Activated CD4-positive, alpha-beta T cell treated with anti-CD3 and anti-CD28 coated beads, Interleukin-2, amount 50 U/mL, for 48 hours (primary cell): ENCODE data around the gene IFI6.
"Not testable (repeated sequence)": the region's sequence is repeated elsewhere in the genome, so short reads cannot be mapped to it uniquely, and the experiment has no call there.

ENCODE experiments used
- DNase-seq, 2 experiments: peaks; one replicate each; pipeline ENCODE4 v3.0.0-alpha.2; 2020

Gene IFI6

DNA sequence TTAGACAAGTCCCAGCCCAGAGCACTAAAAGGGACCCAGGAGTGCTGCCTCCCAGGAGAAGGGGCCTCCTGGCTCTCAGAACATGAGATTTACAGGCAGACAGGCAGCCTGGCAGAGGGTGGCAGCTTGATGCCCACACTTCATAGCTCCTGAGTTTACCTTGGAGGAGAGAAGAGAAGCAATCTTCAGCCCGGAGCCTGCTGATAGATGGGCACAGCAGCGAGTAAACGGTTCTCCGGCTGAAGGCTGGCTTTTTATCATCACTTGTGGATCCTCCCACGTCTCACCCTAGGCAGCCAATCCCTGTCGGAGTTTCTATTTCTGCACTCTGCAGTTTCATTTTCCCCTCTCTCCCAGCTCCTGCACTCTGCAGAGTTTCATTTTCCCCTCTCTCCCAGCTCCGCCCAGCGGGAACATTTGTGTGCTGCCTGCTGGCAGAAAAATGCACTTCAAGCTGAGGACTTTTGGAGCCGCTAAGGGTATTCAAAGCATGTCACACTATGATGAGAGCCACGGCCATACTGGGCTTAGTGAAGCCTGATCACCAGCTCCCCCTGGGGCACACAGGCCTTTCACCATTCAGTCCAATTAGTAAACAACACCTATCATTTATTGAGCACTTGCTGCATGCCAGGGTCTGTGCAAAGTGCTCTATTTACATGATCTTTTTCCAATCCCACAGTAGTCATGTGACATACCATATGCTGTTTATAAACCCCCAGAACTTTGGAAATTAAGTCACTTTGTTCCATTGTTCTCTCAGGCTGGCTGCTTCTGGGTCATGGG lies at the start of gene IFI6:
TSS of gene IFI6 (minus strand) at position 229 of the 786 bp plus-strand sequence. CDS start 2,878 bp downstream, outside the sequence.
- peak; percentile 66 to 78 for DNase-seq

DNA sequence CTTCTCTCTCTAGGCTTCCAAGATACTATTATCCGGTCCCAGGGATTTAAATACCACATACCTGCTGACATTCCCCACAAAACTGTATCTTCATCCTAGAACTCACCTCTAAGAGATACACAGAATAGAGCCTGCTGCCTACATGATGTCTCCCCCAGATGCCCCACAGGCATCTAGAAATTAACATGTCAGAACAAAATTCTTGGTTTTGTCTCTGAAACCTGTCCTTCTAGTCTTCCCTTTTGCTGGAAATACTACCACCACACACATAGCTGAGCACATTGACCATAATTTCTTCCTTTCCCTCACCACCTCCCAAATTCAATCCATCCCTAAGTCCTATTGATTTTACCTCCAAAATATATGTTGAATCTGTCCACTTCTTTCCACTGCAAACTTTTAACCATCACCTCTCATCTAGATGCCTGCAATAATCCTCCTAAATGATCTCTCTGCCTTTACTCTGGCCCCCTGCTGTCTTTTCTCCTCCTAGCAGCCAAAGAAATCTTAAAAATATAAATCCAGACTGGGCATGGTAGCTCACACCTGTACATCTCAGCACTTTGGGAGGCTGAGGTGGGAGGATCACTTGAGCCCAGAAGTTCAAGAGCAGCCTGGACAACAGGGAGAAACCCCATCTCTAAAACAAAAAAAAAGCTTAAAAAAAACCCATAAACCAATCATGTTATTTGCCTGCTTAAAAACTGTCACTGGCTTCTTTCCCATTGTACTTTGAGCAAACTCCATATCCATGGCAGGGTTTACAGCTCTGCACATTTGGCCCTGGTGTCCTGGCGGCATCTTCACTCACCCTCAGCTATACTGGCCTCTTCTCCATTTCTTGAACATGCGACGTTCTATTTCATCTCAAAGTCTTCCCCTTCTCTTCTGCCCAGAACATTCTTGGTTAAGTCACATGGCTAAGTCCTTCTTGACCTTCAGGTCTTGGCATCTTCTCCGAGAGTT lies 47.6 kb upstream of the IFI6 start:
- no peak for DNase-seq

- DNase-seq = no peak
These were observed 44.4 kb upstream of the IFI6 start for GRCh38 chr1:27716262-27716895.

DNA sequence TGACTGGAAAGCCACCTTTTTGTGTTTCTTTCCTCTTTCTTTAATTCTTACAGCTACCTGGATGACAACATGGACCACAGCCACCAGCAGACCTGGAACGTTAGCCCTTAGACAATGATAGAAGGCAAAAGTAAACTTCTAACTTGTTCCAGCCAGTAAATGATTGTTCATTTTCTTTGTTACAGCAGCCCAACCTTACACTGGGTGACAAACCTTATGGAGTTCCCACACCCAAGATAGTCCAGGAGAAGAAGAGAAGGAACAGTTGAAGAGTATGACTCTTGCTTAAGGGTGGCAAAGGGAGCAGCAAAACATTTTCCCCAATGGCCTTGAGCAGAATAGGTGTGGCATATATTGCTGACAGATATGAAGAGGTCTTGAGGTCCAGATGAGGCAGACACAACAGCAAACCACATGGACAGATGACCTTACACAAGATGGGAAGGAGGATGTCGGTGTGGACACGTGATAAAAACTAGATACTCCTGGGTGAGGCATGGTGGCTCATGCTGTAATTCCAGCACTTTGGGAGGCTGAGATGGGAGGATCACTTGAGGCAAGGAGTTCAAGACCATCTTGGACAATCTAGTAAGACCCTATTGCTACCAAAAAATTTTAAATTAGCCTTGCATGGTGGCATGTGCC lies 42.0 kb upstream of the IFI6 start:
- no peak for DNase-seq

DNA sequence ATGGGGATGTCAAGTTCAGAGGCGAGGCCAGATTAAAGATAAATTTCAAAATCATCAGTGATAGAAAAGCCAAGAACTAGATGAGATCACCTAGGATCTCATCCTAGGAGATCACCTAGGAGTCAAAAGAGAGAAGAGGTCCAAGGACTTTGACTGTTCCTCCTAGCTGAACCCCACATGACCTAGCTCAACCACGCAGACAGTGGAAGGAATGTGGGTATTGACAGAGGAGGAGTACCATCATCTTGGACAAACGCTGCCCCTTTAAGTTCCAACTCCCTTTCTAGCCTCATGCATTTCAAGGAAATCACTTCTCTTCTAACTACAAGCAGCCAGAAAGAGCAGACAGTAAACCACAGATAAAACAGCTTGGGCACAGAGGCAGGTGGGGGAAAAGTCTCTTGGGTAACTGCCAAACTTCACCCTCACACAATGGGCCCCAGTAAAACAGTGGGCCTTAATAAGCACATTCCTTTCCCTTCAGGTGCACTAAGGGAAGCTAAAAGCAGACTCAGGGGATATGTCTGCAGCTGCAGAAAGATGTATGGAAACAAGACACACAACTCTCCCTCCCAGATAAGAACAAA lies 41.2 kb upstream of the IFI6 start:
- no peak for DNase-seq

DNA sequence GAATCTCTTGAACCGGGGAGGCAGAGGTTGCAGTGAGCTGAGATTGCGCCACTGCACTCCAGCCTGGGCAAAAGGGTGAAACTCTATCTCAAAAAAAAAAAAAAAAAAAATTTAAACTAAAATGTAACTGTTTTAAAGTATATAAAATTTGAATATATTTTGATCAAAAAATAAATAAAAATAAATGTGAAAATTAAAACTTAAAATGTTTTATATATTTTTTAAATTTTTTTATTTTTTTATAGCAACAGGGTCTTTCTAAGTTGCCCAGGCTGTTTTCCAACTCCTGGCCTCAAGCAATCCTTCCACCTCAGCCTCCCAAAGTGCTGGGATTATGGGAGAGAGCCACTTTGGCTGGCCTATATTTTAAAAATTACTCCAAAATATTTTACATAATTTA lies 38.6 kb upstream of the IFI6 start:
- DNase-seq = no peak

GRCh38 chr1:27705545-27705944 lies 33.6 kb upstream of the IFI6 start:
- no peak for DNase-seq

DNA sequence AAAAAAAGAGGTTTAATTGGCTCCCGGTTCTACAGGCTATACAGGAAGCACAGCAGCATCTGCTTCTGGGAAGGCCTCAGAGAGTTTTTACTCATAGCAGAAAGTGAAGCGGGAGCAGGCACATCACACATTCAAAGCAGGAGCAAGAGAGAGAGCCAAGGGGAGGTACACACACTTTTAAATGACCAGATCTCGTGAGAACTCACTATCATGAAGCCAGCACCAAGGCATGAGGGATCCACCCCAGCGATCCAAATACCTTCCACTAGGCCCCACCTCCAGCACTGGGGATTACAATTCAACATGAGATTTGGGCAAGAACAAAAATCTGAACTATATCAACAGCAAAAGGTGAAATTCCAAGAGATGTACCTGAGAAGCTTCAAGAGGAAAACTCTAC lies 33.0 kb upstream of the IFI6 start:
- DNase-seq = no peak

DNA sequence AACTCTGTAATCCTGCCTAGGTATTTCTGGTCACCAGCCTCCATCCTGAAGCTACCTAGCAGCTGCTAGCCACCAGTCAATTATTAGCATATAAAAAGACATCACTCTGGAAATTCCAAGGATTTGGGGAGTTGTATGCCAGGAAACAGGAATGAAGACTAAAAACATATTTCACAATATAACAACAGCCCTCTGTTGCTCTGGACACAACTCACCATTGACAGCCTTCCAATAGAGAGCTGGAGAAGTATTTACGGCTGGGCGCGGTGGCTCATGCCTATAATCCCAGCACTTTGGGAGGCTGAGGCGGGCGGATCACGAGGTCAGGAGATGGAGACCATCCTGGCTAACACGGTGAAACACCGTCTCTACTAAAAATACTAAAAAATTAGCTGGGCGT lies 24.8 kb upstream of the IFI6 start:
- DNase-seq = not testable (repeated sequence)

GRCh38 chr1:27690183-27690582 lies 18.2 kb upstream of the IFI6 start:
- no peak for DNase-seq

DNA sequence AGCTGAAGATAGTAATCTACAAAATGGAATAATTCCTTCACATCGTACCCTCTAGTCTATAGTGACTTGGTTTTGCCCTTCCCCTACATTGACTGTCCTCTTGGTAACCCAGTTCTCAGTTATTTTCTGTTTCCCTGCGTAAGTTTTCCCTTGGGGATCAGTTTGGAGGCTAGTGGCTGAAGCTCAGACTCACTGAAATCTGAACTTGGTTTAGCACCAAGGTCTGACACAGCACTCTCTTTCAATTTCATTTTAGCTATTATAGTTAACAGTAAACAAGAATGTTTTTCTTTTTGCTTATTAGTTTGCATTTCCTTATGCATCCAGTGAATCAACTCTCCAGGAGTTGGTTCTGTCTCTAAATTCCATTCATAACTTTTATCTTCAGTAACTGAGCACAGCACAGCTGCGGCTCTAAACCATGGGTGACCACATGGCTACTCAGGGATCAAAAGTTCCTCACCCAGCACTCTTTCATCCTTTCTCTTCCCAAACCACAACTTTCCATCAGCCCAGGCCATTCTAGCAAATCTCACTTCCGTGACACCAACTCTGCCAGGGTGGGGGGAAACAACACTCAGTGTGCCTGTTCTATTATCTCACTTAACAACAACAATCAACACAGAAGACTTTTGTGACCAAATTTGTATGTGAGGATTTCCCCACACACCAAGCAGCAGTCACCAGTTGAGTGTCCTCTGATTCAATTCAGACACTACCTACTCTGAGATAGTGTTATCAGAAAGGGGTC lies 17.6 kb upstream of the IFI6 start:
- DNase-seq = peak in 1 of 2 experiments; percentile 11

GRCh38 chr1:27687906-27688305 lies 15.9 kb upstream of the IFI6 start:
- no peak for DNase-seq

DNA sequence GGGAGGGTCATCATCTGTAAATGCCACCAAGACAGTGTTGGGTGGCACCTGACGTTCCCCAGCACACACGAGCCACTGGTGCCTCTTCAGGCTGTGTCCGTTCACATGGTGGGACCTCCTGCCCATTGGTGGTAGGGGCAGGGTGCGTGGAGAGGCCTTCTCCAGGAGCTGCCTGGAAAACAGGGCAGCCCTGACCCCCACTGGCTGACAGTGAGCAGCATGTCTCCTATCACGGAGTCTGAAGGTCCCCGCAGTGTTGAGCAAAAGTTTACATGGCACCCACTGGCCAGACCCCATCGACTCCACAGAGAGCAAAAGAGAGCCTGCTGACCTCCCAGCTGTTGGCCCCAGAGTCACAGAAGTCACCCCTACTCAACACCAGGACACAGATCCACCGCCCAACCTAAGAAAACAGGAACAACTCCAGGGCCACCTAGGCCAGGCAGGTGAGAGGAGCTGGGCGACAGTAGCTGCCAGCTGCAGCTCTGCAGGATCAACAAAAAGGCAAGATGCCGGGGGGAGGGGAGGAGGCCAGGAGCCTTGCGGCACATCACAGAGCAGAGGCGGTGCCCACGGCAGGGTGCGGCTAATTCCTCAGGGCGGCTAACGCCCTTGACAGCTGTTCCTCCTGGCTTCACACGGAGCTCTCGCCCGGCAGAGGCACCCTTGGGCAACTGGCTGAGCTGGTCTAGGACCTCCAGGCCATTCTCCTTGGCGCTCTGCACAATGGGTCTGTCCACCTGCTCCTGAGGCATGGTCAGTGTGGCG lies 14.4 kb upstream of the IFI6 start:
- no peak for DNase-seq

DNA sequence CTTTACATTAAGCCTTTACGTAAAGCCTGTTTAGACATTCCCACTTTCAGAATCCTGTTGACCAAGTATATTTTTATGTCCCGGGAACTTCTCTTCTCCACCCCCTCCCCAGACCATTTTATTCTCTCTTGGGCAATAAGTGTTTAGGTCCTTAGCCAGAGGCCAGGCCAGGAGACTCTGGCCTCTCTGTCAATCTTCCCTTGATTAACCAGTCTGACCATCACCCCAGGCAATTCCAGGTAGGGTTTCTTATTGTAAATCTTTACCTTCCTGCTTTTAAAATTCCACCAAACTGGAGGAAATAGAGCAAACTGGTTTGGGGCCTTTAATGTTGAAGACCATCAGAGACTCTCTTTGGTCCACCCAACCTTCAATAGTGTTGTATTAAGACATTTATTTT lies 12.2 kb upstream of the IFI6 start:
- DNase-seq = no peak

GRCh38 chr1:27682351-27682944 lies 10.5 kb upstream of the IFI6 start:
- no peak for DNase-seq

DNA sequence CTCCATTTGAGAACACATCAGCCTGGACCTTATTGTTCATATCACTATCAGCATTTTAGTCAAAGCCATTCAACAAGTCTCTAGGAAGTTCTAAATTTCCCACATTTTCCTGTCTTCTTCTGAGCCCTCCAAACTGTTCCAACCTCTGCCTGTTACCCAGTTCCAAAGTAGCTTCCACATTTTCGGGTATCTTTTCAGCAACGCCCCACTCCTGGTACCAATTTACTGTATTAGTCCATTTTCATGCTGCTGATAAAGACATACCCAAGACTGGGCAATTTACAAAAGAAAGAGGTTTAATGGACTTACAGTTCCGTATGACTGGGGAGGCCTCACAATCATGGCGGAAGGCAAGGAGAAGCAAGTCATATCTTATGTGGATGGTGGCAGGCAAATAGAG lies 9.6 kb upstream of the IFI6 start:
- not testable (repeated sequence) for DNase-seq

DNA sequence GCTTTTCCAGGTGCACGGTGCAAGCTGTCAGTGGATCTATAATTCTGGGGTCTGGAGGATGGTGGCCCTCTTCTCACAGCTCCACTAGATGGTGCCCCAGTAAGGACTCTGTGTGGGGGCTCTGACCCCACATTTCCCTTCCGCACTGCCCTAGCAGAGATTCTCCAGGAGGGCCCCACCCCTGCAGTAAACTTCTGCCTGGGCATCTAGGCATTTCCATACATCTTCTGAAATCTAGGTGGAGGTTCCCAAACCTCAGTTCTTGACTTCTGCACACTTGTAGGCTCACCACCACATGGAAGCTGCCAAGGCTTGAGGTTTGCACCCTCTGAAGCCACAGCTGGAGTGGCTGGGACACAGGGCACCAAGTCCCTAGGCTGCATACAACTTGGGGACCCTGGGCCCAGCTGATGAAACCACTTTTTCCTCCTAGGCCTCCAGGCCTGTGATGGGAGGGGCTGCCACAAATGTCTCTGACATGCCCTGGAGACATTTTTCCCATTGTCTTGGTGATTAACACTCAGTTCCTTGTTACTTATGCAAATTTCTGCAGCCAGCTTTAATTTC lies 8.3 kb upstream of the IFI6 start:
- DNase-seq = not testable (repeated sequence)

GRCh38 chr1:27678747-27679146 lies 6.8 kb upstream of the IFI6 start:
- no peak for DNase-seq

DNA sequence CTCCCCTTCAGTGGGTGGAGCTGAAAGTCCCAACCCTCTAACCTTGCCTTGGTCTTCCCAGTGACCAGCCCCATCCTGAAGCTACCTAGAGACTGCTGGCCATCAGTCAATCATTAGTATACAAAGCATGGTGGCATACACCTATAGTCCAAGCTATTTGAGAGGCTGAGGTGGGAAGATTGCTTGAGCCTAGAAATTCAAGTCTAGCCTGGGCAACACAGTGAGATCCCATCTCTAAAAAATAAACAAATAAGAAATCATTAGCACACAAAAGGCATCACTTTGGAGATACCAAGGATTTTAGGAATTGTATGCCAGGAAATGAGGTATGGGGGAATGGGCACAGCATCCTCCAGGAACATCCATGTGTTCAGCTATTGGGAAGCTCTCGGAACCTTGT lies 4.4 kb upstream of the IFI6 start:
- DNase-seq = no peak

DNA sequence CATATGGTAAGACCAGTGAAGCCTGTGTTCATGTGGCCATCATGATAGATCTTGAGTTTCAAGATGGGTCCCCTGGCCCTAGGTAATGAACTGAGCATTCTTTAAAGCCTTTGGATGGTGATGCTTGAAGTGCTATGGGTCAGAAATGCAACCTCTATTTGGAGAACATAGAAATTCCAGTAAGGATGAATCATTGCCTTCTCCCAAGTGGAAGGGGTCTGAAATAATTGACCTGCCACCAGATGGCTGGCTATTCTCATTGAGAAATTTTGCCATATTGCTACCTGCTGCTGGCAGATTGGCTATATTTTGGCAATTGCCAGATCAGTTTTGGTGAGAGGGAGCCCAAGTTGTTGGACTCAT lies 739 bp upstream of the IFI6 start:
- DNase-seq = no peak
